Astrocyte of the spinal cord (primary cell): Measurements from ENCODE around the gene MDM4.

ENCODE experiments used
- DNase-seq: peaks from one replicate; pipeline ENCODE4 v3.0.0; 2011; ENCODE audit warnings: low read depth, low spot score
- H3K4me3 ChIP-seq: 2 replicates; pipeline ENCODE4 v1.5.1; 2011; ENCODE audit warnings: low read depth, mild to moderate bottlenecking, low read length, moderate library complexity
- CTCF ChIP-seq: IDR thresholded peaks from 2 replicates; pipeline ENCODE4 v1.5.1; 2012; ENCODE audit warnings: low read depth, mild to moderate bottlenecking, low read length, inconsistent platforms
- in situ Hi-C: cut with HindIII; loops from 2 replicates; pipeline ENCODE4 v1.10.0; 2017; ENCODE audit warnings: low sequenced_read_pairs

Gene MDM4

GRCh38 chr1:204602871-204603542 lies 86.8 kb downstream of the MDM4 start:
- TF ChIP-seq CTCF: no peak
- no peak for DNase-seq
- H3K4me3 ChIP-seq: no peak overlapping the region
- in situ Hi-C loops: no loop called here

GRCh38 chr1:204605791-204606190 lies 89.6 kb downstream of the MDM4 start:
- TF ChIP-seq CTCF: no peak
- in situ Hi-C loops: no loop called here
- H3K4me3 ChIP-seq: no peak overlapping the region
- no peak for DNase-seq
